Endometrial microvascular endothelial cells (primary cell): ENCODE results near the gene ALPG. TPM values are rescaled to one million over a fixed set of nuclear protein-coding genes. Genes with fewer than 3 reads are reported as not detected.
"Not testable (repeated sequence)": the region's sequence is repeated elsewhere in the genome, so short reads cannot be mapped to it uniquely, and the experiment has no call there.

Experiments used
- in situ Hi-C: cut with HindIII; loops from 2 replicates; pipeline ENCODE4 v1.10.0; 2017; ENCODE audit warnings: low sequenced_read_pairs, low pct_unique_long_range_greater_than_20kb; ENCODE audit errors: inconsistent ontology term
- total RNA-seq: library from RNA; depleted of rRNA; stranded (reverse); fragments of >200 nt; gene quantifications from one replicate; pipeline ENCODE4 v1.2.3, GENCODE V29; 2015; ENCODE audit errors: inconsistent ontology term

ALPG gene
- total RNA-seq, 1 donor from 2014 or later: not detected

- in situ Hi-C loops: no loop called here
Measured at GRCh38 chr2:232434563-232435374, 28.1 kb downstream of the ALPG start.

- in situ Hi-C loops: no loop called here
Measured at GRCh38 chr2:232435375-232435648, 28.7 kb downstream of the ALPG start.

- in situ Hi-C loops: no loop called here
Measured at GRCh38 chr2:232435805-232436204, 29.2 kb downstream of the ALPG start.

GRCh38 chr2:232436381-232437194, 29.9 kb downstream of the ALPG start:
- in situ Hi-C loops: no loop called here

- in situ Hi-C loops: no loop called here
Measured at GRCh38 chr2:232437195-232437571, 30.5 kb downstream of the ALPG start.

- in situ Hi-C loops: no loop called here
Measured at GRCh38 chr2:232438091-232438490, 31.4 kb downstream of the ALPG start.

- in situ Hi-C loops: no loop called here
Measured at GRCh38 chr2:232438951-232439757, 32.5 kb downstream of the ALPG start.

GRCh38 chr2:232439758-232440135, 33.1 kb downstream of the ALPG start:
- in situ Hi-C loops: no loop called here

GRCh38 chr2:232440220-232441018, 33.8 kb downstream of the ALPG start:
- in situ Hi-C loops: not testable (repeated sequence)

- in situ Hi-C loops: no loop called here
Measured at GRCh38 chr2:232441147-232441651, 34.6 kb downstream of the ALPG start.

- in situ Hi-C loops: not testable (repeated sequence)
Measured at GRCh38 chr2:232441922-232442321, 35.3 kb downstream of the ALPG start.

GRCh38 chr2:232442431-232442830, 35.8 kb downstream of the ALPG start:
- in situ Hi-C loops: not testable (repeated sequence)

GRCh38 chr2:232443047-232443446, 36.4 kb downstream of the ALPG start:
- in situ Hi-C loops: not testable (repeated sequence)

GRCh38 chr2:232443669-232444408, 37.2 kb downstream of the ALPG start:
- in situ Hi-C loops: not testable (repeated sequence)

GRCh38 chr2:232444409-232445148, 37.9 kb downstream of the ALPG start:
- in situ Hi-C loops: no loop called here

GRCh38 chr2:232445149-232445885, 38.7 kb downstream of the ALPG start:
- in situ Hi-C loops: not testable (repeated sequence)
